Mesenchymal stem cell (in vitro differentiated cells and primary cell): ENCODE results near the gene CCNI.

Experiments
- DNase-seq: peaks from one replicate; pipeline ENCODE4 v3.0.0-alpha.2; 2013
- H2AFZ ChIP-seq: one replicate; pipeline ENCODE4 v1.6.1; 2013; ENCODE audit warnings: low read depth, mild to moderate bottlenecking, control low read depth, inconsistent platforms, low read length, moderate library complexity
- H2AK5ac ChIP-seq: 2 replicates; pipeline ENCODE4 v1.6.1; 2013; ENCODE audit warnings: low read length, moderate library complexity, mild to moderate bottlenecking, inconsistent platforms; ENCODE audit not compliant: severe bottlenecking
- H2BK120ac ChIP-seq: one replicate; pipeline ENCODE4 v1.6.1; 2013; ENCODE audit warnings: low read depth, mild to moderate bottlenecking, inconsistent platforms, low read length, moderate library complexity
- H2BK12ac ChIP-seq, 2 experiments: one replicate each; pipeline ENCODE4 v1.6.1; 2013; ENCODE audit warnings: inconsistent platforms in 2 of 2, low read length in 2 of 2, mild to moderate bottlenecking in 2 of 2, moderate library complexity in 2 of 2, control low read depth in 1 of 2
- H2BK15ac ChIP-seq: one replicate; pipeline ENCODE4 v1.6.1; 2013; ENCODE audit warnings: mild to moderate bottlenecking, low read depth, inconsistent platforms; ENCODE audit not compliant: poor library complexity, severe bottlenecking
- H2BK5ac ChIP-seq: 2 replicates; pipeline ENCODE4 v1.6.1; 2013; ENCODE audit warnings: low read depth, mild to moderate bottlenecking, low read length, control low read depth, inconsistent platforms; ENCODE audit not compliant: poor library complexity, severe bottlenecking
- H3K14ac ChIP-seq, 2 experiments: one replicate each; pipeline ENCODE4 v1.6.1; 2013; ENCODE audit warnings: inconsistent platforms in 2 of 2, low read length in 2 of 2, control low read depth in 1 of 2, mild to moderate bottlenecking in 1 of 2, moderate library complexity in 1 of 2
- H3K18ac ChIP-seq, 2 experiments: one replicate each; pipeline ENCODE4 v1.6.1; 2013; ENCODE audit warnings: inconsistent platforms in 2 of 2, low read length in 2 of 2, control low read depth in 1 of 2, low read depth in 1 of 2, mild to moderate bottlenecking in 1 of 2
- H3K23ac ChIP-seq, 2 experiments: one replicate each; pipeline ENCODE4 v1.6.1; 2013; ENCODE audit warnings: inconsistent platforms in 2 of 2, low read length in 2 of 2, mild to moderate bottlenecking in 2 of 2, moderate library complexity in 2 of 2, control low read depth in 1 of 2
- H3K27ac ChIP-seq: 2 replicates; pipeline ENCODE4 v1.5.1; 2013; ENCODE audit warnings: mild to moderate bottlenecking, moderate library complexity, low read length, control low read depth, inconsistent platforms; ENCODE audit not compliant: poor library complexity, severe bottlenecking
- H3K27me3 ChIP-seq, 2 experiments: 2 replicates each; pipeline versions ENCODE4 v1.6.1 to v1.7.0; 2013; ENCODE audit warnings: low read length in 2 of 2, mild to moderate bottlenecking in 2 of 2, moderate library complexity in 2 of 2, control low read depth in 1 of 2, inconsistent platforms in 1 of 2; ENCODE audit not compliant: control insufficient read depth in 1 of 2, insufficient read depth in 1 of 2
- H3K36me3 ChIP-seq, 2 experiments: 2 replicates each; pipeline versions ENCODE4 v1.6.1 to v1.7.0; 2013; ENCODE audit warnings: low read length in 2 of 2, control low read depth in 1 of 2, inconsistent platforms in 1 of 2, low read depth in 1 of 2, mild to moderate bottlenecking in 1 of 2; ENCODE audit not compliant: insufficient read depth in 2 of 2, control insufficient read depth in 1 of 2
- H3K4ac ChIP-seq, 2 experiments: one replicate each; pipeline ENCODE4 v1.6.1; 2013; ENCODE audit warnings: inconsistent platforms in 2 of 2, low read length in 2 of 2, mild to moderate bottlenecking in 2 of 2, moderate library complexity in 2 of 2, control low read depth in 1 of 2, low read depth in 1 of 2
- H3K4me1 ChIP-seq: 2 replicates; pipeline ENCODE4 v1.6.1; 2013; ENCODE audit warnings: low read depth, low read length, control low read depth; ENCODE audit not compliant: control insufficient read depth, insufficient read depth
- H3K4me2 ChIP-seq: 2 replicates; pipeline ENCODE4 v1.6.1; 2013; ENCODE audit warnings: low read length, mild to moderate bottlenecking, inconsistent platforms; ENCODE audit not compliant: poor library complexity, severe bottlenecking
- H3K4me3 ChIP-seq, 2 experiments: 2 replicates each; pipeline versions ENCODE4 v1.5.1 to v1.7.0; 2013; ENCODE audit warnings: low read length in 2 of 2, mild to moderate bottlenecking in 2 of 2, control low read depth in 1 of 2, low read depth in 1 of 2; ENCODE audit not compliant: insufficient read depth in 1 of 2
- H3K79me1 ChIP-seq: replicated peaks from 2 replicates; pipeline ENCODE4 v1.6.1; 2013; ENCODE audit warnings: mild to moderate bottlenecking, control low read depth, low read length, inconsistent platforms; ENCODE audit not compliant: poor library complexity, severe bottlenecking
- H3K9ac ChIP-seq: 2 replicates; pipeline ENCODE4 v1.7.0; 2013; ENCODE audit warnings: mild to moderate bottlenecking, low read length, moderate library complexity
- H3K9me3 ChIP-seq: 2 replicates; pipeline ENCODE4 v1.7.0; 2013; ENCODE audit warnings: mild to moderate bottlenecking, low read length; ENCODE audit not compliant: control insufficient read depth
- H4K8ac ChIP-seq: one replicate; pipeline ENCODE4 v1.6.1; 2013; ENCODE audit warnings: inconsistent platforms, mild to moderate bottlenecking, low read length, moderate library complexity
- H4K91ac ChIP-seq: one replicate; pipeline ENCODE4 v1.6.1; 2013; ENCODE audit warnings: mild to moderate bottlenecking, low read length, inconsistent platforms
- WGBS: methylation state at CpG from one replicate; pipeline ENCODE4 v1.1.7; 2013; ENCODE audit warnings: mixed read lengths; 5-methylcytosine and 5-hydroxymethylcytosine counted together

Gene CCNI

DNA sequence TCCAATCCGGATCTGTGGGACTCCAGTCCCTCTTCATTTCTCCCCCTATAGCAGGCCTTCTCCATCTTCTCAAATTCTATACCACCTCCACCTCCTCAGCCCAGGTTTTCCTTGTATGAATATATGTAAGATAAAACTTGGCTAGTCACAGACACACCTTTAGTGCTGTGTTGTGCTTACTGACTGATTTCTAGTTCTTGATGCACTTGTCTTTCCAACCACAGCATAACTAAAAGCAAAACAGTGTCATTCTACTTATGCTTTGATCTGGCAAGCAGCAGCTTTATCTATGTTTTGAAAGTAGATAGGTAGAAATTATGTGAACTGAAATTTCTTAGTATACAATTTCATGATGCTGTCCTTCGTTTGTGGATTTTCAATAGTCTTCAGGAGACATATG is 47.5 kb downstream of the CCNI start:
- H4K8ac ChIP-seq, result no peak overlapping the region
- H3K4me2 ChIP-seq, result no peak overlapping the region
- H3K23ac ChIP-seq, result peak overlapping the region in 1 of 2 experiments; percentile 37
- no peak overlapping the region for H2BK15ac ChIP-seq
- peaks cover 6% of the 10 kb centered on the region for H3K4me1 ChIP-seq
- no peak overlapping the region for H2AFZ ChIP-seq
- H3K79me1 ChIP-seq, result peaks cover 19% of the 10 kb centered on the region
- H3K4ac ChIP-seq, result no peak overlapping the region
- H3K36me3 ChIP-seq, result peaks cover 40 to 96% of the 10 kb centered on the region in 2 experiments
- H2BK120ac ChIP-seq, result no peak overlapping the region
- H2AK5ac ChIP-seq, result no peak overlapping the region
- H3K9me3 ChIP-seq, result no peaks in the 10 kb centered on the region
- no peak overlapping the region for H2BK12ac ChIP-seq
- H3K27ac ChIP-seq, result no peak overlapping the region
- H3K18ac ChIP-seq, result no peak overlapping the region
- H3K4me3 ChIP-seq, result no peak overlapping the region
- no peak for DNase-seq
- no peaks in the 10 kb centered on the region for H3K27me3 ChIP-seq
- no peak overlapping the region for H4K91ac ChIP-seq
- no peak overlapping the region for H3K9ac ChIP-seq
- no peak overlapping the region for H3K14ac ChIP-seq
- H2BK5ac ChIP-seq, result no peak overlapping the region
- 100% methylated on average over 1 of the region's 2 CpGs for WGBS

DNA sequence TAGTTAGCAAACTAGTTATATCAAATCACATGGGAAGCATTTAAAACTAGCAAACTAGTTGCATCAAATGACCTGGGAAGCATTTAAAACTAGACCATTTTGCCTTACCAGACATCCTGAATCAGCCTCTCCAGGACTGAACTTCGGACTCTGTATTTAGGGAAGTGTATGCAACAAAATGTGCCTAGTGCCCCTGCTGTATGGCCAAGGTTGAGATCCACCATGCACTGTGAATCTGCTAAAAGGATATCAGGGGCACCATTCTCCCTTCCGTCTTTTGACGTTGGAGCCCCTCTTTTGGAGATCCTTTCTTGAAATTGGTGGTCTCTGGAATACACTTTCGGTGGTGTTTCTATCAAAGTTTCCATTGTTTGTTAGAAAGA is 49.5 kb downstream of the CCNI start:
- H2AK5ac ChIP-seq, result no peak overlapping the region
- H3K9ac ChIP-seq, result peak overlapping the region; percentile 25
- no peak overlapping the region for H4K91ac ChIP-seq
- no peak overlapping the region for H3K4me2 ChIP-seq
- no peaks in the 10 kb centered on the region for H3K9me3 ChIP-seq
- no peak overlapping the region for H3K4ac ChIP-seq
- no peak overlapping the region for H2BK15ac ChIP-seq
- H3K14ac ChIP-seq, result no peak overlapping the region
- H2BK120ac ChIP-seq, result no peak overlapping the region
- H3K18ac ChIP-seq, result no peak overlapping the region
- no peak overlapping the region for H4K8ac ChIP-seq
- no peak overlapping the region for H2BK5ac ChIP-seq
- no peak overlapping the region for H3K23ac ChIP-seq
- H3K79me1 ChIP-seq, result peaks cover 18% of the 10 kb centered on the region
- no peak for DNase-seq
- WGBS, result 92% methylated on average over 3 of the region's 4 CpGs
- no peaks in the 10 kb centered on the region for H3K27me3 ChIP-seq
- H2BK12ac ChIP-seq, result no peak overlapping the region
- H3K4me3 ChIP-seq, result no peak overlapping the region
- peaks cover 47 to 95% of the 10 kb centered on the region in 2 experiments for H3K36me3 ChIP-seq
- H3K27ac ChIP-seq, result no peak overlapping the region
- H2AFZ ChIP-seq, result no peak overlapping the region
- peaks cover 14% of the 10 kb centered on the region for H3K4me1 ChIP-seq

DNA sequence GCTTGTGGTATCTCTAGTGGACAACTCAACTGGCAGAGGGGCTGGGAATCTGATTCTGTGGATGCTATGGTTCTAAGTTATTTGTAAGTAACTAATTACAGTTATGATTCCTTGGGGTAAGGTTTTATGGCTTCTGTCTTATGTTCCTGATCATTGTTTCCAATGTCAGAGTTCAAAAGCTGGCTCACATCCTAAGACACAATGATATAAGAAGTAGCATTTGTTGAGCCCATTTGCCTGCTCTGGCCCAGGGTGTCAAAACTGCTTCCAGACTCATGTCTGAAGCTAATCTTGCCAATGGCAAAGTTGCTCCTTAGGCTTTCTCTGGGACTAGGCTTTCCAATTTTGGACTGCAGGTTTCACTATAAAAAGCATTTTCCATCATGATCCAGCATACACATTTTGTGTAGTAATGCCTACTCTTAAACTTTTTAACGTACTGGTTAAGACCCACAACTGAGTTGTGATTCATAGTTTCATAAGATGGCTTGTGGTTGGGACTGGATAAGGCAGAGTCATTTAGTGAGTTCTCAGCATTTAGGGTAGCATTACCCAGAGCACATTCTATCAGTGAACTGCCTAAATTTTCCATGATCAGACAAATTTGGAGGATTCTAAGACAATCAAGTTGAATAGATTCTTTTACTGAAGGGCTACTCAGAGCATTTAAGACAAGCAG is 50.0 kb downstream of the CCNI start:
- no peak overlapping the region for H3K4me3 ChIP-seq
- H3K9me3 ChIP-seq, result no peaks in the 10 kb centered on the region
- WGBS, result 82% methylated on average over 1 of the region's 1 CpG
- peaks cover 51 to 95% of the 10 kb centered on the region in 2 experiments for H3K36me3 ChIP-seq
- H3K23ac ChIP-seq, result no peak overlapping the region
- H2AK5ac ChIP-seq, result no peak overlapping the region
- no peak overlapping the region for H4K91ac ChIP-seq
- DNase-seq, result peak; percentile 55
- no peak overlapping the region for H4K8ac ChIP-seq
- no peak overlapping the region for H3K18ac ChIP-seq
- no peak overlapping the region for H3K14ac ChIP-seq
- no peak overlapping the region for H2BK120ac ChIP-seq
- no peak overlapping the region for H2BK5ac ChIP-seq
- H3K9ac ChIP-seq, result peak overlapping the region; percentile 25
- no peak overlapping the region for H2AFZ ChIP-seq
- H2BK12ac ChIP-seq, result no peak overlapping the region
- no peak overlapping the region for H3K4me2 ChIP-seq
- peaks cover 14% of the 10 kb centered on the region for H3K4me1 ChIP-seq
- H3K27me3 ChIP-seq, result no peaks in the 10 kb centered on the region
- no peak overlapping the region for H3K4ac ChIP-seq
- H3K27ac ChIP-seq, result no peak overlapping the region
- H3K79me1 ChIP-seq, result peaks cover 18% of the 10 kb centered on the region
- no peak overlapping the region for H2BK15ac ChIP-seq

DNA sequence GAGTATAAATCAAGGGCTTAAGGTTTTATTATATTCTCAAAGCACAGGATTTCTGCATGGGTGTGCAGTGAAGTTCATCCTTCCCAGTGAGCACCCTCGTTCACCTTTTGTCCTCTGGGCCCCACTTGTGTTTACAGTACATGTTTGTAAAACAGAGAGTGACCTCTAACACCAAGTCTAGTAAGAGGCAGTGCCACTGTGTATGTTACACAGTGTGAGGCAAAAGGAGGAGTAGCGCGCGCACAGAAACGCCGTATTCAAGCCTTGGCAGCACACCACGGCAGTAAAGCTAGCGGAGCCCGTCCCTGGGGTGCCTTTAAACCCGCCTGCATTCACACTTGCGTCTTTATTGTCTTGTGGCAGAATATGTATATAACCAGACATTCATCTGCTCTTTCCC is 51.9 kb downstream of the CCNI start:
- Histone ChIP-seq H3K4me1 (peaks cover 17% of the 10 kb centered on the region), H2BK120ac (no peak overlapping the region), H3K23ac (no peak overlapping the region), H3K27ac (peak overlapping the region; percentile 43), H3K79me1 (peaks cover 22% of the 10 kb centered on the region), H3K36me3 (peaks cover 48 to 97% of the 10 kb centered on the region in 2 experiments), H3K4ac (no peak overlapping the region), H3K27me3 (no peaks in the 10 kb centered on the region), H4K91ac (peak overlapping the region; percentile 74), H3K9ac (no peak overlapping the region), H3K18ac (peak overlapping the region; percentile 67 to 86), H2BK5ac (no peak overlapping the region), H2BK15ac (no peak overlapping the region), H3K9me3 (no peaks in the 10 kb centered on the region), H3K4me3 (peak overlapping the region in 1 of 2 experiments; percentile 9), H2AFZ (no peak overlapping the region), H3K4me2 (no peak overlapping the region), H2AK5ac (peak overlapping the region; percentile 75), H2BK12ac (peak overlapping the region; percentile 20 to 68), H4K8ac (no peak overlapping the region), H3K14ac (no peak overlapping the region)
- peak; percentile 64 for DNase-seq
- 80% methylated on average over 9 of the region's 11 CpGs for WGBS
